ENCODE measurements around the gene MPHOSPH9. TPM values are rescaled to one million over a fixed set of nuclear protein-coding genes. Genes with fewer than 3 reads are reported as not detected.

MPHOSPH9 gene
- total RNA-seq, 1 donor from 2014 or later, result 33.9 TPM

DNA sequence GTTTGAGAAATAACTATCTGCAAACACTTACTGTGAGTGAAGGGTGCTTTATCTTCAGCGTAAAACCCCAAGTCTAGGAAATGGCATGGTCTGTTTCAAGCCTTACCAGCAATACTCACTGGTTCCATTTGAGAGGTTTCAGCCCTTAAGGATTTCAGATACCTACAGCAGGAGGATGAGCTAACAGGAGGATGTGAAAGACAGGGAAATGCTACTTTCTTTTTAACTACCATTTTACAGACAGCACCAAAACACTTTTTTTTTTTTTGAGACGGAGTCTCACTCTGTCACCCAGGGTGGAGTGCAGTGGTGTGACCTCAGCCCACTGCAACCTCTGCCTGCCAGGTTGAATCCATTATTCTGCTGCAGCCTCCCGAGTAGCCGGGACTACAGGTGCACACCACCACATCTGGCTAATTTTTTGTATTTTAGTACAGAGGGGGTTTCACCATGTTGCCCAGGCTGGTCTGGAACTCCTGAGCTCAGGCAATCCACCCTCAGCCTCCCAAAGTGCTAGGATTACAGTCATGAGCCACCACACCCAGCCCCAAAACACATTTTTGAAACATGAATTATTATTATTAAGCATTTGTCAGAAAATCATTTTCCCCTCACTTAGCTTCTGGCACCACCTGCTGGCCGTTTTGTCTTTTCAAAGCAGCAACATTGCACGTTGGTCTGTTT, 4.8 kb upstream of the MPHOSPH9 start:
- Mint-ChIP-seq H3K9me3 (ENCODE audit: unreplicated experiment) (no peaks in the 10 kb centered on the region), H3K27ac (ENCODE audit: unreplicated experiment) (peak overlapping the region; percentile 70), H3K4me3 (ENCODE audit: unreplicated experiment) (no peak overlapping the region), H3K4me1 (ENCODE audit: unreplicated experiment) (peaks cover 37% of the 10 kb centered on the region), H3K36me3 (ENCODE audit: unreplicated experiment) (peaks cover 4% of the 10 kb centered on the region), H3K27me3 (ENCODE audit: unreplicated experiment) (no peaks in the 10 kb centered on the region)
- no peak for DNase-seq (ENCODE audit: extremely low spot score, unreplicated experiment)
- TF ChIP-seq, protein P1, sequence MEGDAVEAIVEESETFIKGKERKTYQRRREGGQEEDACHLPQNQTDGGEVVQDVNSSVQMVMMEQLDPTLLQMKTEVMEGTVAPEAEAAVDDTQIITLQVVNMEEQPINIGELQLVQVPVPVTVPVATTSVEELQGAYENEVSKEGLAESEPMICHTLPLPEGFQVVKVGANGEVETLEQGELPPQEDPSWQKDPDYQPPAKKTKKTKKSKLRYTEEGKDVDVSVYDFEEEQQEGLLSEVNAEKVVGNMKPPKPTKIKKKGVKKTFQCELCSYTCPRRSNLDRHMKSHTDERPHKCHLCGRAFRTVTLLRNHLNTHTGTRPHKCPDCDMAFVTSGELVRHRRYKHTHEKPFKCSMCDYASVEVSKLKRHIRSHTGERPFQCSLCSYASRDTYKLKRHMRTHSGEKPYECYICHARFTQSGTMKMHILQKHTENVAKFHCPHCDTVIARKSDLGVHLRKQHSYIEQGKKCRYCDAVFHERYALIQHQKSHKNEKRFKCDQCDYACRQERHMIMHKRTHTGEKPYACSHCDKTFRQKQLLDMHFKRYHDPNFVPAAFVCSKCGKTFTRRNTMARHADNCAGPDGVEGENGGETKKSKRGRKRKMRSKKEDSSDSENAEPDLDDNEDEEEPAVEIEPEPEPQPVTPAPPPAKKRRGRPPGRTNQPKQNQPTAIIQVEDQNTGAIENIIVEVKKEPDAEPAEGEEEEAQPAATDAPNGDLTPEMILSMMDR (IDR thresholded peaks at IDR 0.05), result peak; percentile 83

DNA sequence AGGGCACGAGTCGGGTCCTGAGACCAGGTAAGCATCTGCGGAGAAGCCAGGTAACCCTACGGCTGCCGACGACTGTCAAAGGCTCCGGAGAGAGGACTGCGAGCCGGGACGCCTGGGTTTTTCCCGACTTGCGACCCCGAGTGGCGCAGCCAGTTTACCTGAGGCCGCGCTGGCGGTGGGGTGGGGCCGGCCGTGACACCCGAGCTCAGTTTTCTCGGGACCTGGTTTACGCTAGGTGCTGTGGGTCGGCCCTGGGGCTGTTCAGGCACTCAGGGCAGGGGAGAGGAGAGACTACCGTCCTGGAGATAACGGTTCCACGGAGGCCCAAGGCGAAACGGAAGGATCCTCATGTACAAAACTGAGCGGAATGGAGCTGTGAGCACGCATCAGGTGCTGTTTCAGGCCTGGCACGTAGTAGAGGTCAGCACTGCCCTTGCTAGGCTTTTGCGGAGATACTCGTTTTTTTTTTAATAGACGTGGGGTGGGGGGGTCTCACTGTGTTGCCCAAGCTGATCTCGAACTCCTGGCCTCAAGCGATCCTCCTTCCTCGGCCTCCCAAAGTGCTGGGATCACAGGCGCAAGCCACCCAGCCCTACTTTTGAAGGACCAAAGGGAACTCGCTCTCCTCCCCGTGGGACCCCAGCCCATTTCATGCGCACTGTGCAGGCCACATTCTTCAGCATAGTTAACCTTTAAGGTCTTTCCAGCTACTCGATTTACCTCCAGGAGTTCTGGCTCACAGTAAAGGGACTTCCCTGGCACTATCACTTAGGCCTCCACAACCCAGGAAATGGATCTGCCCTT, 766 bp upstream of the MPHOSPH9 start:
- Mint-ChIP-seq H3K27me3 (ENCODE audit: unreplicated experiment) (no peaks in the 10 kb centered on the region), H3K9me3 (ENCODE audit: unreplicated experiment) (no peaks in the 10 kb centered on the region), H3K27ac (ENCODE audit: unreplicated experiment) (peak overlapping the region; percentile 89), H3K4me1 (ENCODE audit: unreplicated experiment) (peaks cover 38% of the 10 kb centered on the region), H3K4me3 (ENCODE audit: unreplicated experiment) (peak overlapping the region; percentile 95), H3K36me3 (ENCODE audit: unreplicated experiment) (peaks cover 2% of the 10 kb centered on the region)
- TF ChIP-seq, protein P1 (IDR thresholded peaks at IDR 0.05), result no peak
- DNase-seq (ENCODE audit: extremely low spot score, unreplicated experiment), result no peak

DNA sequence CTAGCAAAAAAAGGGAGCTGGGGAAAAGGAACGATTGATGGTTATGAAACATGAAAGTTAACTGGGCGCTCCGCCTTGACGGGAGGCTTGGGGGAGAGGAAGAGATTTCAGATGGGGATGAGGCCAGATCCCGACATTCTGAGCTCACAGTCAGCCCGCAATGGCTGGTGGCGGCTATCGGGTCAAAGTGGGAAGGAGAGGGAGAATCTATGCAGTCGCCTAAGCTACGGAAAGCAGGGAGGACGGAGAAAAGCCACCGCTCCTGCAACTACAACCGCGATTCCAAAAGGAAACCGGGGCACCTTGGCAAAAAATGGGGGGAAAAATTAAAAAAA, 502 bp downstream of the MPHOSPH9 start:
- no peaks in the 10 kb centered on the region for H3K27me3 Mint-ChIP-seq (ENCODE audit: unreplicated experiment)
- H3K9me3 Mint-ChIP-seq (ENCODE audit: unreplicated experiment), result no peaks in the 10 kb centered on the region
- peaks cover 32% of the 10 kb centered on the region for H3K4me1 Mint-ChIP-seq (ENCODE audit: unreplicated experiment)
- peak overlapping the region; percentile 95 for H3K4me3 Mint-ChIP-seq (ENCODE audit: unreplicated experiment)
- H3K27ac Mint-ChIP-seq (ENCODE audit: unreplicated experiment), result peak overlapping the region; percentile 89
- TF ChIP-seq, protein P1 (IDR thresholded peaks at IDR 0.05), result no peak
- DNase-seq (ENCODE audit: extremely low spot score, unreplicated experiment), result no peak
- H3K36me3 Mint-ChIP-seq (ENCODE audit: unreplicated experiment), result peaks cover 2% of the 10 kb centered on the region

DNA sequence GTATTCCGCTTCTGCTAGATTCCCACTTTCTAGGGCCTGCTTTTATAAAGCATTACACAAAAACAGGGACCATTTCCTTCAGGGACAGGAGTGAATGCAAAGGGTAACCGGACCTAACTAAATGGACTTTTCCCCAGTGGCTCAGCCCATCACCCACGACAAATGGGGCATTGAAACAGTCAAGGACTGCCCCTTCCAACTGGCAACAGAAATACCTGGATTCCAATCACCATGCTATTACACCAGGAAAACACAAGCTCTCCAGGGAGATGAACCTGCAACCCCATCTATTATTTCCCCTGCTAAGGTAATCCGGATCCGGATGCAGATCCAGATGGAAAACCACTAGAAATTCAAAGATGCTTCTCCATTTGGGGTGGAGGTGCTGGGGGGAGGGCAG, 1.0 kb downstream of the MPHOSPH9 start:
- TF ChIP-seq, protein P1 (IDR thresholded peaks at IDR 0.05), result no peak
- Mint-ChIP-seq H3K27ac (ENCODE audit: unreplicated experiment) (peak overlapping the region; percentile 89), H3K36me3 (ENCODE audit: unreplicated experiment) (peaks cover 2% of the 10 kb centered on the region), H3K9me3 (ENCODE audit: unreplicated experiment) (no peaks in the 10 kb centered on the region), H3K4me3 (ENCODE audit: unreplicated experiment) (peak overlapping the region; percentile 95), H3K27me3 (ENCODE audit: unreplicated experiment) (no peaks in the 10 kb centered on the region), H3K4me1 (ENCODE audit: unreplicated experiment) (peaks cover 32% of the 10 kb centered on the region)
- DNase-seq (ENCODE audit: extremely low spot score, unreplicated experiment), result no peak

DNA sequence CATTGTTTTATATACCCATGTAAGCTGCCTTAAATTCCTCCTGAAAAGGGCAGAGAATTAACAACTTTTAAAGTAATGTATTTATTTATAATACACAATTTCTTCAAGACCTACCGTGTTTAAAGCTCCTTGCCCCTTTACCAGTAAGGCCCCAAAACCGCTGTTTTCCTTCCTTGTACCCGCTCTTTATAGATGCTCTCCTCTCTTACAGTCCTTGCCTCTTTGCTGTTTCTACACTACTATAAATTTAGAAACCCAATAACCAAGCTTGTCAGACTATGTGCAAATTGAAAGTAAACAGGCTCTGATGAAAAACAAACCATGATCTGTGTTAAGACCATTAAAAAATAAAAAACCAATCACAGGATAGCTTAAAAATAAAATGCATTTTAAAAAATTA, 3.9 kb downstream of the MPHOSPH9 start:
- TF ChIP-seq, protein P1 (IDR thresholded peaks at IDR 0.05), result no peak

More for the DNA sequence above, 3.9 kb downstream of the MPHOSPH9 start:
- DNase-seq (ENCODE audit: extremely low spot score, unreplicated experiment), result no peak
- H3K4me3 Mint-ChIP-seq (ENCODE audit: unreplicated experiment), result no peak overlapping the region
- peaks cover 22% of the 10 kb centered on the region for H3K4me1 Mint-ChIP-seq (ENCODE audit: unreplicated experiment)
- H3K36me3 Mint-ChIP-seq (ENCODE audit: unreplicated experiment), result peaks cover 2% of the 10 kb centered on the region
- H3K27me3 Mint-ChIP-seq (ENCODE audit: unreplicated experiment), result no peaks in the 10 kb centered on the region
- H3K9me3 Mint-ChIP-seq (ENCODE audit: unreplicated experiment), result no peaks in the 10 kb centered on the region
- H3K27ac Mint-ChIP-seq (ENCODE audit: unreplicated experiment), result peak overlapping the region; percentile 19
